ENCODE data around the gene CDK11B. TPM values are rescaled to one million over a fixed set of nuclear protein-coding genes. Genes with fewer than 3 reads are reported as not detected.

Gene CDK11B
- total and polyA plus RNA-seq, 9 donors = 9.4 to 37.8 (median 34.9) TPM

DNA sequence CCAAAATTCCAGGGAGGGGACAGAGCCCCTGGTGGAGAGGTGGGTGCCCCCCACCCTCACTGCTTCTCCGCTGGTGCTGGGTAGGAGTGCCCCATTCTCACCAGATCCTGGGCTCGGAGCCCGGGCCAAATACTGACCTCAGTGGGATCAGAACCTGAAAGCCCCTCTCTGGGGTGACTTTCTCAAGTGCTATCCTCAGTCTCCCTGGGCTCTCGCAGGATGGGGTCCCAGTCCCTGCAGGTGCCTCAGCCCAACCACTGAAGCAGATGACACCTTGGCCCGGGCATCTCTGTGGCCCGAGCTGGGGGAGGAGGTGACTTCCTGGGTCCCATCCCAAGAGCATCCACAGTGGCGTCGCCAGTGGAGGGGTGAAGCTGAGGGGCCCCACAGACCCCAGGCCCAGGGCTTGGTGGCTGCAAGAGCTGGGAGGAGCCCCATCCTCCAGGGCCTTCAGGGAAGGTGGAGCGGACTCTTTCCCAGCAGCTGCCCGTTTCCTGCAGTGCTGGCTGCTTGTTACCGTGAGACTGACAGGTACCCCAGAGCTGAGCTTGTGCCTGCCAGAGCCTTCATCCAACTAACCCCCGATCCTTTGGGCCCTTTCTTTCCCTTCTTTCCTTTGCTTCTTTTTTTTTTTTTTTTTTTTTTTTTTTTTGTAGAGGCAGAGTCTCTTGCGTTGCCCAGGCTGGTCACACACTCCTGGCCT, 55.0 kb downstream of the CDK11B start:
- 71% methylated on average over 11 of the region's 13 CpGs for WGBS (ENCODE audit: insufficient coverage)
- Histone ChIP-seq H3K4me3 (ENCODE audit: low read length) (no peak overlapping the region), H3K27me3 (ENCODE audit: control insufficient read depth, insufficient read depth, low read length) (peaks cover 43% of the 10 kb centered on the region), H3K9me3 (replicated peaks; ENCODE audit: control insufficient read depth, low read depth, low read length) (no peaks in the 10 kb centered on the region), H3K27ac (ENCODE audit: low read length) (no peak overlapping the region), H3K36me3 (ENCODE audit: control insufficient read depth, insufficient read depth, low read length) (no peaks in the 10 kb centered on the region), H3K4me1 (ENCODE audit: control insufficient read depth, insufficient read depth, low read length) (peaks cover 8% of the 10 kb centered on the region)
- no peak for DNase-seq

DNA sequence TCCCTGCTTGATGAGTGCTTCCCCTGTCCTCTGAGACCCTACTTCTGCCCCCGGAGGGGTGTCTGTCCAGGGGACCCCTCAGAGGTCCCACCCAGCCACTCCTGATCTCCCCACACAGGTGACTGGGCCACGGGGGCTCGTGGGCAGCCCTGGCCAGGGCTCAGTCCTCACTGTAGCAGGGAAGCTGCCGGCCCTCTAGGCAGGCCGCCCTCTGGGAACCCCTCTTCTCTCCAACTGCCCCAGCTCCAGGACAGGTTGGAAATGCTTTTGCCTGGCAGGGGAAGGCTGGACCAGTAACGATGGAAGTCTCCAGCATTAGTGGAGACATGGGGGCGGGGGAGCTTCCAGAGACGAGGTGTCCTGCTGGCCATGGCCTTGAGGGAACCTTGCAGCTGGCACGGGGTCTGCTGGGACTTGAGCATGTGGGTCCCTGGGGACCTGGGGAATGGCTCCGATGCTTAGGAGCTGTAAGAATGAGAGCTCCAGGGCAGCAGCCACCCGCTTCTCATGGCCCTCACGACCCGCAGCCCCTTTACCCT, 55.8 kb downstream of the CDK11B start:
- Histone ChIP-seq H3K36me3 (ENCODE audit: control insufficient read depth, insufficient read depth, low read length) (no peaks in the 10 kb centered on the region), H3K27ac (ENCODE audit: low read length) (no peak overlapping the region), H3K4me3 (ENCODE audit: low read length) (no peak overlapping the region), H3K4me1 (ENCODE audit: control insufficient read depth, insufficient read depth, low read length) (peaks cover 8% of the 10 kb centered on the region), H3K9me3 (replicated peaks; ENCODE audit: control insufficient read depth, low read depth, low read length) (no peaks in the 10 kb centered on the region), H3K27me3 (ENCODE audit: control insufficient read depth, insufficient read depth, low read length) (peaks cover 51% of the 10 kb centered on the region)
- no peak for DNase-seq
- WGBS (ENCODE audit: insufficient coverage) = 61% methylated on average over 8 of the region's 13 CpGs

GRCh38 chr1:1602304-1602967, 56.4 kb downstream of the CDK11B start:
- WGBS (ENCODE audit: insufficient coverage) = 40% methylated on average over 11 of the region's 18 CpGs
- Histone ChIP-seq H3K9me3 (replicated peaks; ENCODE audit: control insufficient read depth, low read depth, low read length) (no peaks in the 10 kb centered on the region), H3K4me1 (ENCODE audit: control insufficient read depth, insufficient read depth, low read length) (peaks cover 11% of the 10 kb centered on the region), H3K4me3 (ENCODE audit: low read length) (no peak overlapping the region), H3K36me3 (ENCODE audit: control insufficient read depth, insufficient read depth, low read length) (no peaks in the 10 kb centered on the region), H3K27me3 (ENCODE audit: control insufficient read depth, insufficient read depth, low read length) (peaks cover 57% of the 10 kb centered on the region), H3K27ac (ENCODE audit: low read length) (no peak overlapping the region)
- no peak for DNase-seq

GRCh38 chr1:1601564-1602303, 57.1 kb downstream of the CDK11B start:
- Histone ChIP-seq H3K36me3 (ENCODE audit: control insufficient read depth, insufficient read depth, low read length) (no peaks in the 10 kb centered on the region), H3K27ac (ENCODE audit: low read length) (no peak overlapping the region), H3K4me1 (ENCODE audit: control insufficient read depth, insufficient read depth, low read length) (peaks cover 16% of the 10 kb centered on the region), H3K9me3 (replicated peaks; ENCODE audit: control insufficient read depth, low read depth, low read length) (no peaks in the 10 kb centered on the region), H3K4me3 (ENCODE audit: low read length) (no peak overlapping the region), H3K27me3 (ENCODE audit: control insufficient read depth, insufficient read depth, low read length) (peaks cover 63% of the 10 kb centered on the region)
- DNase-seq = no peak
- WGBS (ENCODE audit: insufficient coverage) = 77% methylated on average over 13 of the region's 15 CpGs

- WGBS (ENCODE audit: insufficient coverage) = 67% methylated on average over 22 of the region's 22 CpGs
- Histone ChIP-seq H3K36me3 (ENCODE audit: control insufficient read depth, insufficient read depth, low read length) (no peaks in the 10 kb centered on the region), H3K27ac (ENCODE audit: low read length) (no peak overlapping the region), H3K4me3 (ENCODE audit: low read length) (no peak overlapping the region), H3K27me3 (ENCODE audit: control insufficient read depth, insufficient read depth, low read length) (peaks cover 70% of the 10 kb centered on the region), H3K4me1 (ENCODE audit: control insufficient read depth, insufficient read depth, low read length) (peaks cover 16% of the 10 kb centered on the region), H3K9me3 (replicated peaks; ENCODE audit: control insufficient read depth, low read depth, low read length) (no peaks in the 10 kb centered on the region)
- no peak for DNase-seq
Observed at GRCh38 chr1:1600861-1601563, 57.8 kb downstream of the CDK11B start.

DNA sequence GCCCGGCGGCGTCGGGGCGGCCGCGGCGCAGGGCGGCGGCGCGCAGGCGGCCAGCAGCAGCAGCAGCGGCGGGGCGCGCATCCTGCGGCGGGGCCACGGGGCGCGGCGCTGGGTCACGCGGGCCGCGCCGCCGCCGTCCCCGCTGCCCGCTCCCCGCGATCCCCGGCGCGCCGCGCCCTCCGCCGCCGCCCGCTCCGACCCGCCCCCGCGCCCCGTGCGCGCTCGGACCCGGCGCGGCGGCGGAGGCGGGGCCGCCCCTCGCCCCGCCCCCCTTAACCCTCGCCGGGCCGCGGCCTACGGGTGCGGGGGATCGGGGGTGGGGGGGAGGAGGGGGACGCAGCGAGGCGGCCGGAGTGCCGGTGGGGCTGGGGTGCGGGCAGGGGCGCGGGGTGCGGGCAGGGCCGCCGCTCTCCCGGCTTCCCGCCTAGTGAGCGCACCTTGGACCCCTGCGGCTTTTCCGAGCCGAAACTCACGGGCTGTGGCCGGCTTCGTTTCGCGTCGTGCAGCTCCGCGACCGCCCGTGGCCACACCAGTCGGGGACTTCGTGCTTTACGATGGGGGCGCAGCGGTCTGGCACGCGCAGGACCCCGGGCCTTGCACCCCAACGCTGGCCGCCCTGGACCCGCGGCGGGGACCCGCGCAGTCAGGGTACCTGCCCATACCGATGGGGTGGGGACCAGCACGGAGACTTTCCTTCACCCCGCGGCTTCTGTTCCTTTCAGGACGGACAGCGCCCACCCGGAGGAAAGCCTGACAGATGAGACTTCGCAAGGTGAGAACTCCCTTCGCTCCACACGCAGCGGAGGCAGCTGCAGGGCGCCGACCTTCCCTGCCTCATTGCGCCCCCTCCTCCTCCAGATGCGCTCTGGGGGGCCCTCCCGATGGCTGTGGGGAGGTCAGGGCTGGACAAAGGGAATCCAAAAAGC, 58.6 kb downstream of the CDK11B start, which contains the start of gene FNDC10:
TSS of gene FNDC10 (minus strand) at position 201 of the 926 bp plus-strand sequence. CDS start at position 81, 120 bp downstream.
- Histone ChIP-seq H3K27me3 (ENCODE audit: control insufficient read depth, insufficient read depth, low read length) (peaks cover 72% of the 10 kb centered on the region), H3K36me3 (ENCODE audit: control insufficient read depth, insufficient read depth, low read length) (no peaks in the 10 kb centered on the region), H3K4me1 (ENCODE audit: control insufficient read depth, insufficient read depth, low read length) (peaks cover 16% of the 10 kb centered on the region), H3K27ac (ENCODE audit: low read length) (no peak within 1 kb of the TSS), H3K9me3 (replicated peaks; ENCODE audit: control insufficient read depth, low read depth, low read length) (no peaks in the 10 kb centered on the region), H3K4me3 (ENCODE audit: low read length) (peak within 1 kb of the TSS; percentile 13)
- under 1% methylated on average over 88 of the region's 125 CpGs for WGBS (ENCODE audit: insufficient coverage)
- DNase-seq = no peak

- Histone ChIP-seq H3K4me1 (ENCODE audit: control insufficient read depth, insufficient read depth, low read length) (peaks cover 16% of the 10 kb centered on the region), H3K4me3 (ENCODE audit: low read length) (no peak overlapping the region), H3K9me3 (replicated peaks; ENCODE audit: control insufficient read depth, low read depth, low read length) (no peaks in the 10 kb centered on the region), H3K36me3 (ENCODE audit: control insufficient read depth, insufficient read depth, low read length) (no peaks in the 10 kb centered on the region), H3K27ac (ENCODE audit: low read length) (no peak overlapping the region), H3K27me3 (ENCODE audit: control insufficient read depth, insufficient read depth, low read length) (peaks cover 67% of the 10 kb centered on the region)
- DNase-seq = no peak
- 5% methylated on average over 108 of the region's 111 CpGs for WGBS (ENCODE audit: insufficient coverage)
Observed at GRCh38 chr1:1599030-1599934, 59.5 kb downstream of the CDK11B start.

- 75% methylated on average over 12 of the region's 13 CpGs for WGBS (ENCODE audit: insufficient coverage)
- H3K27ac ChIP-seq (ENCODE audit: low read length) = no peak overlapping the region
- no peaks in the 10 kb centered on the region for H3K36me3 ChIP-seq (ENCODE audit: control insufficient read depth, insufficient read depth, low read length)
- H3K4me1 ChIP-seq (ENCODE audit: control insufficient read depth, insufficient read depth, low read length) = peaks cover 16% of the 10 kb centered on the region
- no peaks in the 10 kb centered on the region for H3K9me3 ChIP-seq (replicated peaks; ENCODE audit: control insufficient read depth, low read depth, low read length)
- H3K27me3 ChIP-seq (ENCODE audit: control insufficient read depth, insufficient read depth, low read length) = peaks cover 72% of the 10 kb centered on the region
- DNase-seq = no peak
- no peak overlapping the region for H3K4me3 ChIP-seq (ENCODE audit: low read length)
Observed at GRCh38 chr1:1598720-1599029, 60.1 kb downstream of the CDK11B start.
